Ascending aorta (tissue), 2 donors: ENCODE measurements around the gene PERM1. TPM values are rescaled to one million over a fixed set of nuclear protein-coding genes. Genes with fewer than 3 reads are reported as not detected.
A peak's percentile ranks its signal among the peaks of the same experiment; 100 is the strongest.
"Not testable (repeated sequence)": the region's sequence is repeated elsewhere in the genome, so short reads cannot be mapped to it uniquely, and the experiment has no call there.

Experiments
- DNase-seq, 2 donors: peaks; one replicate each; pipeline ENCODE4 v3.0.0-alpha.2; 2019; ENCODE audit warnings: low spot score in 2 of 2
- H3K27ac ChIP-seq, 2 donors: fragments of 200-600 bp; sonication (generic); one replicate each; pipeline ENCODE4 v1.5.1; 2016 to 2017; ENCODE audit warnings: mild to moderate bottlenecking in 1 of 2
- H3K27me3 ChIP-seq: fragments of 200-600 bp; sonication (generic); one replicate; pipeline ENCODE4 v1.5.1; 2017
- H3K36me3 ChIP-seq, 2 donors: fragments of 200-600 bp; sonication (generic); one replicate each; pipeline ENCODE4 v1.5.1; 2016
- H3K4me1 ChIP-seq, 2 donors: fragments of 200-600 bp; sonication (generic); one replicate each; pipeline ENCODE4 v1.5.1; 2016 to 2017; ENCODE audit warnings: mild to moderate bottlenecking in 1 of 2
- H3K4me3 ChIP-seq, 2 donors: fragments of 200-600 bp; sonication (generic); one replicate each; pipeline ENCODE4 v1.5.1; 2016 to 2017; ENCODE audit warnings: mild to moderate bottlenecking in 1 of 2
- H3K9me3 ChIP-seq, 2 donors: fragments of 200-600 bp; sonication (generic); one replicate each; pipeline ENCODE4 v1.5.1; 2016
- intact Hi-C: fragments of 100-400 bp; cut with DNase I; formaldehyde crosslinking; loops from one replicate; pipeline ENCODE4 v1.15.1; 2023
- total RNA-seq: library from RNA; depleted of rRNA; stranded (reverse); fragments of >200 nt; gene quantifications from one replicate; pipeline ENCODE4 v1.1.0, GENCODE V29; 2016
- TF ChIP-seq, protein P1 (sequence below), 3 experiments: fragments of 200-600 bp in 2 of 3; fragments of 450-650 bp in 1 of 3; sonication (generic) in 2 of 3; IDR thresholded peaks; one replicate each; pipeline ENCODE4 v1.5.1; 2016 to 2019; ENCODE audit warnings: antibody characterized with exemption in 3 of 3, mild to moderate bottlenecking in 1 of 3, moderate library complexity in 1 of 3

PERM1 gene
- total RNA-seq, 1 donor from 2014 or later = not detected

DNA sequence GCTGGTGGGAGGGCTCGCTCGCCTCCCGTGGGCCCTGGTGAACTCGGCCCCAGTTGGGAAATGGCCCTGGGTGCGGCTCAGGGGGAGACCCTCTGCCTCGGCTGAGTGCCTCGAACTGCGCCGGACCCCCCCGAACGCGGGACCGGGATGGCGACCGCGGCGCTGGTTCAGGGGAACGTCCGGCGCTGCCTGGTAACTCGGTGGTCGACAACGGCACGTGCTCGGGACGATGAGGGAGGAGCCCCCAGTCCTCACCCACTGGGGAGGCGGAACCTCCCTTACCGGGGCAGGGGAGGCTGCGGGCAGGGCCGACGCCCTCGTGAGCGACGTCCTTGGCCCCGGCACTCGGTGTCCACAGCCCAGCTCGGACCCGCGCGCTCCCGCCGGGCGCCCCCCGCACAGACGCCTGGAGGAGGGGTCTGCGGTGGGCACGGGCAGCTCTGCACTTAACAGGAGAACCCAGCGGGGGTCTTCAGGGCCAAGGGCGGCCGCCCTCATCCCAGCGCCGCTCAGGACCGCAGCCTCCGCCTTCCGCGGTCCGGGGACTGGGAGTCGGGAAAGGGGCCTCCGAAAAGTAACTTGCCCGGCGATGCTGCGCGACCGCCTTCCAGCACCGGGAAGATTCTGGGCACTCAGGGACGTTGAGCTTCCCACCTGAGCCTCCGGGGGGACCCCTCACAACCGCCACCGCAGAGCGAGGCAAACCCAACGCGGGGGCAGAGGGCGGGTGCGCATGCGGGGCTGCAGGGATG lies 16.3 kb upstream of the PERM1 start:
- TF ChIP-seq, protein P1, sequence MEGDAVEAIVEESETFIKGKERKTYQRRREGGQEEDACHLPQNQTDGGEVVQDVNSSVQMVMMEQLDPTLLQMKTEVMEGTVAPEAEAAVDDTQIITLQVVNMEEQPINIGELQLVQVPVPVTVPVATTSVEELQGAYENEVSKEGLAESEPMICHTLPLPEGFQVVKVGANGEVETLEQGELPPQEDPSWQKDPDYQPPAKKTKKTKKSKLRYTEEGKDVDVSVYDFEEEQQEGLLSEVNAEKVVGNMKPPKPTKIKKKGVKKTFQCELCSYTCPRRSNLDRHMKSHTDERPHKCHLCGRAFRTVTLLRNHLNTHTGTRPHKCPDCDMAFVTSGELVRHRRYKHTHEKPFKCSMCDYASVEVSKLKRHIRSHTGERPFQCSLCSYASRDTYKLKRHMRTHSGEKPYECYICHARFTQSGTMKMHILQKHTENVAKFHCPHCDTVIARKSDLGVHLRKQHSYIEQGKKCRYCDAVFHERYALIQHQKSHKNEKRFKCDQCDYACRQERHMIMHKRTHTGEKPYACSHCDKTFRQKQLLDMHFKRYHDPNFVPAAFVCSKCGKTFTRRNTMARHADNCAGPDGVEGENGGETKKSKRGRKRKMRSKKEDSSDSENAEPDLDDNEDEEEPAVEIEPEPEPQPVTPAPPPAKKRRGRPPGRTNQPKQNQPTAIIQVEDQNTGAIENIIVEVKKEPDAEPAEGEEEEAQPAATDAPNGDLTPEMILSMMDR (IDR thresholded peaks at IDR 0.05) = no peak
- no peaks in the 10 kb centered on the region for H3K9me3 ChIP-seq
- no peak for DNase-seq
- no peak overlapping the region for H3K27ac ChIP-seq
- intact Hi-C loops = no loop called here
- H3K36me3 ChIP-seq = no peaks in the 10 kb centered on the region
- peaks cover 16 to 17% of the 10 kb centered on the region in 2 donors for H3K4me1 ChIP-seq
- peak overlapping the region; percentile 58 to 68 for H3K4me3 ChIP-seq
- no peaks in the 10 kb centered on the region for H3K27me3 ChIP-seq

- Histone ChIP-seq H3K27ac (no peak overlapping the region), H3K9me3 (peaks cover 0 to 1% of the 10 kb centered on the region in 2 donors), H3K4me1 (peaks cover 16 to 17% of the 10 kb centered on the region in 2 donors), H3K27me3 (no peaks in the 10 kb centered on the region), H3K36me3 (no peaks in the 10 kb centered on the region), H3K4me3 (peak overlapping the region in 1 of 2 donors; percentile 68)
- intact Hi-C loops = no loop called here
- DNase-seq = no peak
- TF ChIP-seq, protein P1 (IDR thresholded peaks at IDR 0.05) = no peak
Observed at GRCh38 chr1:997713-997992, 15.8 kb upstream of the PERM1 start.

DNA sequence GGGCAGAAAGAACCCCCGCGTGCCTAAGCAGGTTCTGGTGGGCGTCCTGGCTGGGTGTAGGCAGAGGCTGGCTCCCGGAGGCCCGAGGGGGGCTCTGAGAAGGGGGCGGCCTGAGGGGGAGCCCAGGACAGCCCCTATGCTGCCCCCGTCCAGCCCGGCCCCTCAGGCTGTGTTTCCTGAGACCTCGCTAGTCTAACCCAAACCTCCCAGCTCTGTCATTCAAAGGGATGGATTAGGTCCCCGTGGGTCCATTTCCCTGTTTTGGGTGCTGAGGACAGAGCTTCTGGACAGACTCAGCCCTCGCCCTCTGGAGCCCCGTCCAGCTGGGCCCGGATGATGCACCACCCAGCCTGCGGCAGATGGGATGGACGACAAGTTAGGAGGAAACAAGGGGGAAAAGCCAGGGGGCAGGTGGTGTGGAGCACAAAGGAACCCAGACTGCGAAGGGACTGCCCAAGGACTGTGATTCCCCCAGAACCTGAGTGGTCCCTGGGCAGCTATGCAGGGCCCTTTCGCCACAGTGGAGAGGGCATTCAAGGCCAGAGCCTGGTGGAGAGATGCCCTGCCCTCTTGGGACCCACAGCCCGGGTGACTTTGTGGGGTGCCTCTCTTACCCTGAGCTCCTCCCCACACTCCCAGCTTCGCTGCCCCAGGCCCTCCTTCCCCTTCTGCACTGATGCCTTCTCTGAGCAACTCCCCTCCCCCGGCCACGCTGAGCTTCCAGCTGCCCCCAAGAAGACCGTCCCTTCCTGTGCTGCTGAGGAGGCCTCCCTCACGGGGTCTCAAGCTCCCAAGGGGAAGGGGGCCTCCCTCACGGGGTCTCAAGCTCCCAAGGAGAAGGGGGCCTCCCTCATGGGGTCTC lies 15.2 kb upstream of the PERM1 start:
- DNase-seq = no peak
- Histone ChIP-seq H3K4me3 (no peak overlapping the region), H3K4me1 (peaks cover 15 to 17% of the 10 kb centered on the region in 2 donors), H3K9me3 (peaks cover 0 to 7% of the 10 kb centered on the region in 2 donors), H3K36me3 (no peaks in the 10 kb centered on the region), H3K27ac (no peak overlapping the region), H3K27me3 (no peaks in the 10 kb centered on the region)
- intact Hi-C loops = no loop called here
- TF ChIP-seq, protein P1 (IDR thresholded peaks at IDR 0.05) = no peak

DNA sequence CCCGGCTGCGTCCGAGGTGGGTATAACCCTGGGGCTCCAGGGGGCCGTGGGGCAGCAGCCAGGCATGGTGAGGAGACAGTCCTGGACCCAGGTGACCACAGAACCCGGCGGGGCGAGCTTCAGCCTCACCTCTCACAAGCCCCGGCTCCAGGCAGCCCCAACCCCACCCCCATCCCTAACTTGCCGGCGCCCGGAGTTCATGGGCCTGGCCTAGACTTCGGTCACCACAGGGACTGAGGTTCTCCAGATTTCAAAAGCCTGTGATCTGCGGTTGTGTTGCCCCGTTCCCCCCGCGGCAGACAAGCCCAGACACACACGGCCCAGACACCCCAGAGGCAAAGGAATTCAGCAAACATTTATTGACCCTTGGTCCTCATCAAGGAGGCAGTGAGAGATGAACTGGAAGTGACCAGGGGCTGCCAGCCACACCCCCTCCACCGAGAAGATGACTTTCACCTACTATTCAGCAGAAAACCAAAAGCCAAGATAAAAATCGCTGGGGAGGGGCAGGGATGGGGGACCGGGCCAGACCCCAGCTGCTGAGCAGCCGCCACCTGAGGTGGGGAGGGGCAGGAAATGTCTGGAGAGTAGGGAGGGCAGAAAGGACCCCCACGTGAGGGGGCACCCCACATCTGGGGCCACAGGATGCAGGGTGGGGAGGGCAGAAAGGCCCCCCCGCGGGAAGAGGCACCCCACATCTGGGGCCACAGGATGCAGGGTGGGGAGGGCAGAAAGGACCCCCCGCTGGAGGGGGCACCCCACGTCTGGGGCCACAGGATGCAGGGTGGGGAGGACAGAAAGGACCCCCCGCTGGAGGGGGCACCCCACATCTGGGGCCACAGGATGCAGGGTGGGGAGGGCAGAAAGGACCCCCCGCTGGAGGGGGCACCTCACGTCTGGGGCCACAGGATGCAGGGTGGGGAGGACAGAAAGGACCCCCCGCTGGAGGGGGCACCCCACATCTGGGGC lies 14.1 kb upstream of the PERM1 start:
- Histone ChIP-seq H3K4me3 (no peak overlapping the region), H3K27ac (no peak overlapping the region), H3K4me1 (peaks cover 6 to 17% of the 10 kb centered on the region in 2 donors), H3K27me3 (no peaks in the 10 kb centered on the region), H3K9me3 (peaks cover 0 to 18% of the 10 kb centered on the region in 2 donors), H3K36me3 (no peaks in the 10 kb centered on the region)
- intact Hi-C loops = no loop called here
- no peak for DNase-seq
- TF ChIP-seq, protein P1 (IDR thresholded peaks at IDR 0.05) = no peak

- H3K4me3 ChIP-seq, H3K27ac ChIP-seq, H3K36me3 ChIP-seq, intact Hi-C loops, DNase-seq, H3K27me3 ChIP-seq: not testable (repeated sequence)
- H3K9me3 ChIP-seq = peaks cover 0 to 21% of the 10 kb centered on the region in 2 donors
- peaks cover 4 to 15% of the 10 kb centered on the region in 2 donors for H3K4me1 ChIP-seq
Observed at GRCh38 chr1:994546-994945, 12.7 kb upstream of the PERM1 start.
